ENCODE measurements around the gene MPST. TPM values are rescaled to one million over a fixed set of nuclear protein-coding genes. Genes with fewer than 3 reads are reported as not detected.
"Not testable (repeated sequence)": the region's sequence is repeated elsewhere in the genome, so short reads cannot be mapped to it uniquely, and the experiment has no call there.

The MPST gene
- total RNA-seq, 6 experiments from 2014 or later, result 24.9 to 35.5 (median 27.5) TPM

- Mint-ChIP-seq H3K27ac (no peak overlapping the region), H3K9me3 (no peaks in the 10 kb centered on the region), H3K36me3 (ENCODE audit: low read depth) (peaks cover 5% of the 10 kb centered on the region; the same call in 1 of the 2 replicates), H3K4me1 (ENCODE audit: low read depth) (no peaks in the 10 kb centered on the region), H3K4me3 (no peak overlapping the region), H3K27me3 (ENCODE audit: insufficient read depth) (peaks cover 20% of the 10 kb centered on the region)
- no peak for DNase-seq
- no peak for TF ChIP-seq CTCF (IDR thresholded peaks at IDR 0.05)
Observed at GRCh38 chr22:37068859-37069258, 49.3 kb downstream of the MPST start.

- no peak for DNase-seq
- peaks cover 3% of the 10 kb centered on the region; the same call in 1 of the 2 replicates for H3K36me3 Mint-ChIP-seq (ENCODE audit: low read depth)
- H3K4me3 Mint-ChIP-seq, result no peak overlapping the region
- peaks cover 22% of the 10 kb centered on the region for H3K27me3 Mint-ChIP-seq (ENCODE audit: insufficient read depth)
- TF ChIP-seq CTCF (IDR thresholded peaks at IDR 0.05), result no peak
- H3K4me1 Mint-ChIP-seq (ENCODE audit: low read depth), result no peaks in the 10 kb centered on the region
- H3K27ac Mint-ChIP-seq, result no peak overlapping the region
- H3K9me3 Mint-ChIP-seq, result no peaks in the 10 kb centered on the region
Observed at GRCh38 chr22:37069319-37069718, 49.8 kb downstream of the MPST start.

DNA sequence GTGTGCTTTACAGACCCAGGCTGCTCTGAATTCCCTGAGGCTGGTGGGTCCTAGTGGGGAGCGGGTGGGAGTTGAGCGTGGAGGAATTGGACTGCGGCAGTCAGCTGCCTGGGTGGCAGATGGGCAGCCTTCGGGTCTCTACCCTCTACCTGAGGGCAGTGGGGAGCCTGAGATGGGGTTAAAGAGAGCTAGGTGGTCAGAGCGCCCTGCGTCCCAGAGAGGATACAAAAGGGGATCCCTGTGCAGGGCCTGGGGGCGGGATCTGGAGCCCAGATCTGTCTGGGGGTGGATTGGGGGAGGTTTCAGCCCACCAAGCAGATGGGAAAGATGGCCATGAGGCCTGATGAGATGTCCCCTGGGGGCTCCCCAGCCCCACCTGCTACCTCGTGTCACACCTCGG lies 50.2 kb downstream of the MPST start:
- Mint-ChIP-seq H3K4me3 (no peak overlapping the region), H3K9me3 (no peaks in the 10 kb centered on the region), H3K36me3 (ENCODE audit: low read depth) (no peaks in the 10 kb centered on the region; the same call in 1 of the 2 replicates), H3K27ac (no peak overlapping the region), H3K4me1 (ENCODE audit: low read depth) (no peaks in the 10 kb centered on the region), H3K27me3 (ENCODE audit: insufficient read depth) (peaks cover 26% of the 10 kb centered on the region)
- no peak for TF ChIP-seq CTCF (IDR thresholded peaks at IDR 0.05)
- DNase-seq, result no peak

- Mint-ChIP-seq H3K27me3 (ENCODE audit: insufficient read depth) (peaks cover 27% of the 10 kb centered on the region), H3K27ac (no peak overlapping the region), H3K36me3 (ENCODE audit: low read depth) (no peaks in the 10 kb centered on the region), H3K4me3 (no peak overlapping the region), H3K9me3 (no peaks in the 10 kb centered on the region), H3K4me1 (ENCODE audit: low read depth) (no peaks in the 10 kb centered on the region)
- no peak for DNase-seq
- TF ChIP-seq CTCF (IDR thresholded peaks at IDR 0.05), result no peak
Observed at GRCh38 chr22:37070334-37070733, 50.8 kb downstream of the MPST start.

DNA sequence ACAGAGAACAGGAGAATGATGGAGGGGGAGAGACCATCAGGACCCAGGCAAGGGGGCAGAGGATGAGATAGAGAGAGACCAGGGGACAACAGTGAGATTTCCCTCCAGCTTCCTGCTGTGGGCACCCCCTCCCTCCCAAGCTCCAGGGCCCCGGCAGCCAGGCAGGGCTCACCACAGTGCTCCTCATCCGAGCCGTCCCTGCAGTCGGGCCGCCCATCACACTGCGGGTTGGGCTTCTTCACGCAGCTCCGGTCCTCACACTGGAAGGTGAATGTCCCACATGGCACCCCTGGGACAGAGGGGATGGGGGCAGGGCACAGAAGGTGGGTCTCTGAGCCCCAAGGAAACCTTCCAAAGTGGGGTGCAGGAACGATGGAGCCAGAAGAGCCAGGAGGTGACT lies 51.2 kb downstream of the MPST start:
- no peak for DNase-seq
- Mint-ChIP-seq H3K4me3 (no peak overlapping the region), H3K4me1 (ENCODE audit: low read depth) (no peaks in the 10 kb centered on the region), H3K9me3 (no peaks in the 10 kb centered on the region), H3K36me3 (ENCODE audit: low read depth) (no peaks in the 10 kb centered on the region), H3K27ac (no peak overlapping the region), H3K27me3 (ENCODE audit: insufficient read depth) (peaks cover 27% of the 10 kb centered on the region)
- TF ChIP-seq CTCF (IDR thresholded peaks at IDR 0.05), result no peak

DNA sequence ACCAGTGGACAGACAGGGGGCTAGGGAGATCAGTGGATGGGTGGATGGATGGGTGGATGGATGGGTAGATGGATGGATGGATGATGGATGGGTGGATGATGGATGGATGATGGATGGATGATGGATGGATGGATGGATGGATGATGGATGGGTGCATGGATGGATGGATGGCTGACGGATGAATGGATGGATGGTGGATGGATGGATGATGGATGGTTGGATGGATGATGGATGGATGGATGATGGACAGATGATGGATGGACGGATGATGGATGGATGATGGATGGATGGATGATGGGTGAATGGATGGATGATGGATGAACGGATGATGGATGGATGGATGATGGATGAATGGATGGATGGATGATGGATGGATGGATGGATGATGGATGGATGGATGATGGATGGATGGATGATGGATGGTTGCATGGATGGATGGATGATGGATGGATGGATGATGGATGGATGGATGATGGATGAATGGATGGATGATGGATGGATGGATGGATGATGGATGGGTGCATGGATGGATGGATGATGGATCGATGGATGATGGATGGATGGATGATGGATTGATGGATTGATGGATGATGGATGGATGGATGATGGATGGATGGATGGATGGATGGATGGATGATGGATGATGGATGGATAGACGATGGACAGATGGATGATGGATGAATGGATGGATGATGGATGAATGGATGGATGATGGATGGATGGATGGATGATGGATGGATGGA lies 52.5 kb downstream of the MPST start:
- H3K4me3 Mint-ChIP-seq, result not testable (repeated sequence)

More for the DNA sequence above, 52.5 kb downstream of the MPST start:
- H3K4me1 Mint-ChIP-seq (ENCODE audit: low read depth); DNase-seq; H3K9me3 Mint-ChIP-seq; H3K27ac Mint-ChIP-seq; H3K36me3 Mint-ChIP-seq (ENCODE audit: low read depth): not testable (repeated sequence)
- peaks cover 25% of the 10 kb centered on the region for H3K27me3 Mint-ChIP-seq (ENCODE audit: insufficient read depth)

All from HFFc6 (cell line).